Measurements from ENCODE around the gene CEP112.

- TF ChIP-seq YY1 (IDR thresholded peaks at IDR 0.05; ENCODE audit: low read depth, low read length), result no peak
- no peak for TF ChIP-seq POLR2AphosphoS2 (IDR thresholded peaks at IDR 0.05; ENCODE audit: low read depth, low read length)
- TF ChIP-seq CTCF (IDR thresholded peaks at IDR 0.05 in 2 of 3, conservative IDR thresholded peaks at IDR 0.05 in 1 of 3; ENCODE audit: control insufficient read depth in 2 of 3, extremely low read depth in 1 of 3, insufficient read depth in 1 of 3, low read depth in 3 of 3, low read length in 3 of 3), result no peak
- TF ChIP-seq PAX5 (IDR thresholded peaks at IDR 0.05; ENCODE audit: borderline replicate concordance, low read depth, low read length), result no peak
- no peak for TF ChIP-seq RAD21 (IDR thresholded peaks at IDR 0.05; ENCODE audit: insufficient read depth, low read depth, low read length)
- TF ChIP-seq MEF2A (IDR thresholded peaks at IDR 0.05; ENCODE audit: insufficient read depth, low read depth, low read length), result no peak
- TF ChIP-seq KAT2A (conservative IDR thresholded peaks at IDR 0.05; ENCODE audit: control insufficient read depth, low read depth, low read length), result no peak
- TF ChIP-seq RCOR1 (conservative IDR thresholded peaks at IDR 0.05; ENCODE audit: low read depth, low read length), result no peak
- TF ChIP-seq POLR2A (IDR thresholded peaks at IDR 0.05; ENCODE audit: low read depth, low read length), result no peak
- no peak for TF ChIP-seq ZBTB33 (IDR thresholded peaks at IDR 0.05)
- no peak for TF ChIP-seq PAX8 (IDR thresholded peaks at IDR 0.05)
These were observed 106.7 kb downstream of the CEP112 start for GRCh38 chr17:66085221-66085620.

Data from GM12878 (cell line).